Heart left ventricle (tissue), 16 donors: ENCODE results near the gene COL27A1. TPM values are rescaled to one million over a fixed set of nuclear protein-coding genes. Genes with fewer than 3 reads are reported as not detected.
A peak's percentile ranks its signal among the peaks of the same experiment; 100 is the strongest.

Source experiments
- ATAC-seq, 4 donors: fragments of 200-7000 bp; cut with Tn5 transposase; one replicate each; pipeline ENCODE4 v1.9.1; 2020 to 2022; ENCODE audit warnings: moderate library complexity in 4 of 4, mild to moderate bottlenecking in 3 of 4, moderate number of reproducible peaks in 1 of 4
- DNase-seq, 5 donors: peaks; one replicate each; pipeline ENCODE4 v3.0.0-alpha.2; 2020
- H3K27ac ChIP-seq, 12 donors: fragments of 200-600 bp; sonication (generic) in 4 of 12; one replicate each; pipeline versions ENCODE4 v1.5.0 to v1.8.0; 2016 to 2022; ENCODE audit warnings: mild to moderate bottlenecking in 2 of 12
- H3K27me3 ChIP-seq, 9 donors: fragments of 200-600 bp; sonication (generic) in 2 of 9; one replicate each; pipeline versions ENCODE4 v1.5.1 to v1.8.0; 2016 to 2022; ENCODE audit warnings: mild to moderate bottlenecking in 3 of 9
- H3K36me3 ChIP-seq, 9 donors: fragments of 200-600 bp; sonication (generic) in 2 of 9; one replicate each; pipeline versions ENCODE4 v1.5.0 to v1.8.0; 2018 to 2022; ENCODE audit warnings: mild to moderate bottlenecking in 2 of 9
- H3K4me1 ChIP-seq, 12 donors: fragments of 200-600 bp; sonication (generic) in 4 of 12; one replicate each; pipeline versions ENCODE4 v1.5.0 to v1.8.0; 2016 to 2022; ENCODE audit warnings: mild to moderate bottlenecking in 3 of 12
- H3K4me3 ChIP-seq, 12 donors: fragments of 200-600 bp; sonication (generic) in 4 of 12; one replicate each; pipeline versions ENCODE4 v1.5.0 to v1.8.0; 2017 to 2022; ENCODE audit warnings: mild to moderate bottlenecking in 9 of 12, moderate library complexity in 4 of 12
- H3K9me3 ChIP-seq, 12 donors: fragments of 200-600 bp; sonication (generic) in 4 of 12; one replicate each; pipeline versions ENCODE4 v1.5.0 to v1.8.0; 2016 to 2022; ENCODE audit warnings: mild to moderate bottlenecking in 1 of 12
- CTCF ChIP-seq, 12 donors: fragments of 200-600 bp; sonication (generic) in 4 of 12; IDR thresholded peaks; one replicate each; pipeline versions ENCODE4 v1.5.0 to v1.8.0; 2018 to 2022; ENCODE audit warnings: antibody characterized with exemption in 12 of 12, mild to moderate bottlenecking in 5 of 12
- POLR2A ChIP-seq, 2 donors: fragments of 450-650 bp; IDR thresholded peaks; one replicate each; pipeline ENCODE4 v1.6.1; 2017; ENCODE audit warnings: antibody characterized with exemption in 2 of 2, mild to moderate bottlenecking in 2 of 2, moderate library complexity in 2 of 2
- WGBS, 4 donors: extraction: QIAGEN DNeasy Blood & Tissue Kit in 2 of 4; methylation state at CpG; one replicate each; pipeline versions ENCODE4 v1.1.5 to v1.1.7; 2013 to 2018; 5-methylcytosine and 5-hydroxymethylcytosine counted together
- intact Hi-C, 10 donors: fragments of 100-400 bp; cut with DNase I; formaldehyde crosslinking; loops; one replicate each; pipeline versions ENCODE4 v1.11.1 to v1.14.2; 2022
- polyA plus RNA-seq, 2 donors: library from polyadenylated mRNA; stranded (reverse); fragments of 200-250 nt; gene quantifications; one replicate each; pipeline ENCODE4 v1.2.3, GENCODE V29; 2013
- total RNA-seq, 9 donors: library from RNA; depleted of rRNA in 2 of 9; stranded (reverse); fragments of >200 nt in 2 of 9; fragmentation: NEBNext Ultra II Directional in 3 of 9; extraction: Animal tissue kit (Norgen Biotek cat#: 25700) in 3 of 9; gene quantifications; one replicate each; pipeline versions ENCODE4 v1.1.0 to v1.2.4, GENCODE V29; 2016 to 2023
- donor health status: ischemic (EF 13 %, LVEDD 7.1; RV severe dilation, severe dysfunction).
- donor health status: healthy with polysubstance abuse.
- donor health status: DM: no; HTN: yes; CAD: no.
- donor health status: DM: no; HTN: no; CAD: no.
- donor health status: ischemic (EF 25% LVEDD 6.9; RV normal size, moderate dysfunction).
- donor health status: ischemic (EF 25% LVEDD 5.7; RV mildly dilated, moderate dysfunction).
- donor health status: healthy.
- donor health status: DM: yes; HTN: yes; CAD: no.
- donor health status: ischemic (EF 35%, LVEDD 5.7; RV mildly dilated, moderate dysfunction).
- donor health status: nonischemic (EF 11% LVEDD 7.7; RV severe dilation, severe dysfunction).
- donor health status: DM: yes; HTN: yes; CAD: no.
- donor health status: PGD.
- donor health status: ischemic (EF 29% LVEDD 5.4; RV normal size, mild dysfunction).
- donor health status: nonischemic (EF 23%, LVEDD 6.1; RV moderate dilation, normal function).

The COL27A1 gene
- total and polyA plus RNA-seq, 11 donors = 2.3 to 14.2 (median 5.2) TPM

GRCh38 chr9:114279693-114280092 lies 124.4 kb downstream of the COL27A1 start:
- WGBS, 4 donors = 92 to 98% (median 95%) methylated on average over 3 of the region's 3 CpGs
- intact Hi-C loops = loop anchor here in 1 of 10 donors (10.0 kb wide), 1 partner anchor 125 kb away; the partner anchor contains the start of gene COL27A1
- ATAC-seq (no peak), DNase-seq (no peak)
- Histone ChIP-seq H3K27me3 (no peaks in the 10 kb centered on the region), H3K4me3 (no peak overlapping the region), H3K9me3 (no peaks in the 10 kb centered on the region), H3K27ac (no peak overlapping the region), H3K4me1 (peaks cover 0 to 9% (median 0%) of the 10 kb centered on the region in 12 donors), H3K36me3 (peaks cover 0 to 2% (median 0%) of the 10 kb centered on the region in 9 donors)
- TF ChIP-seq CTCF (IDR thresholded peaks at IDR 0.05) (no peak), POLR2A (IDR thresholded peaks at IDR 0.05) (no peak)

- peak; percentile 42 to 76 (median 65) for ATAC-seq
- Histone ChIP-seq H3K27me3 (no peaks in the 10 kb centered on the region), H3K9me3 (no peaks in the 10 kb centered on the region), H3K4me1 (peaks cover 0 to 9% (median 0%) of the 10 kb centered on the region in 12 donors), H3K27ac (peak overlapping the region in 5 of 12 donors; percentile 12 to 41 (median 33)), H3K4me3 (no peak overlapping the region), H3K36me3 (peaks cover 0 to 2% (median 0%) of the 10 kb centered on the region in 9 donors)
- intact Hi-C loops = no loop called here
- WGBS, 4 donors = 58 to 72% (median 62%) methylated on average over 8 of the region's 8 CpGs
- TF ChIP-seq POLR2A (IDR thresholded peaks at IDR 0.05) (no peak), CTCF (IDR thresholded peaks at IDR 0.05) (no peak)
- peak in 4 of 5 donors; percentile 19 to 59 (median 36) for DNase-seq
These were observed 125.5 kb downstream of the COL27A1 start for GRCh38 chr9:114280636-114281472.

- ATAC-seq (peak in 3 of 4 donors; percentile 39 to 64 (median 62)), DNase-seq (peak; percentile 36 to 84 (median 49))
- H3K27me3 ChIP-seq = no peaks in the 10 kb centered on the region
- TF ChIP-seq CTCF (IDR thresholded peaks at IDR 0.05) = no peak
- TF ChIP-seq POLR2A (IDR thresholded peaks at IDR 0.05) = no peak
- H3K4me3 ChIP-seq = no peak overlapping the region
- H3K4me1 ChIP-seq = peaks cover 0 to 9% (median 0%) of the 10 kb centered on the region in 12 donors
- H3K9me3 ChIP-seq = no peaks in the 10 kb centered on the region
- H3K27ac ChIP-seq = peak overlapping the region in 5 of 12 donors; percentile 12 to 41 (median 33)
- WGBS, 4 donors = 66 to 77% (median 75%) methylated on average over 11 to 12 of the region's 12 CpGs
- intact Hi-C loops = no loop called here
- peaks cover 0 to 2% (median 0%) of the 10 kb centered on the region in 9 donors for H3K36me3 ChIP-seq
These were observed 126.3 kb downstream of the COL27A1 start for GRCh38 chr9:114281473-114282103.

- no peak for TF ChIP-seq CTCF (IDR thresholded peaks at IDR 0.05)
- no peak for TF ChIP-seq POLR2A (IDR thresholded peaks at IDR 0.05)
- ATAC-seq (no peak), DNase-seq (peak in 3 of 5 donors; percentile 6 to 14 (median 13))
- Histone ChIP-seq H3K9me3 (no peaks in the 10 kb centered on the region), H3K4me3 (no peak overlapping the region), H3K27me3 (no peaks in the 10 kb centered on the region), H3K27ac (no peak overlapping the region), H3K36me3 (peaks cover 0 to 2% (median 0%) of the 10 kb centered on the region in 9 donors), H3K4me1 (peaks cover 0 to 9% (median 0%) of the 10 kb centered on the region in 12 donors)
- intact Hi-C loops = no loop called here
- WGBS, 4 donors = 90 to 93% (median 93%) methylated on average over 10 of the region's 10 CpGs
These were observed 126.8 kb downstream of the COL27A1 start for GRCh38 chr9:114282104-114282485.
